WTC11 (cell line): ENCODE data around the gene DOCK1. TPM values are rescaled to one million over a fixed set of nuclear protein-coding genes. Genes with fewer than 3 reads are reported as not detected.
A peak's percentile ranks its signal among the peaks of the same experiment; 100 is the strongest.

Source experiments
- ATAC-seq: fragments of 200-7000 bp; cut with Tn5 transposase; 2 replicates; pipeline ENCODE4 v1.10.0; 2021; ENCODE audit warnings: mild to moderate bottlenecking, moderate library complexity
- CTCF ChIA-PET: fragments of 300-600 bp; sonication (Branson Sonifier 250); formaldehyde crosslinking; loops from one replicate; lab custom pipeline; 2021; ENCODE audit warnings: antibody characterized with exemption; lab: Charles Lee
- POLR2A ChIA-PET: fragments of 350-600 bp; sonication (Branson Sonifier 250); formaldehyde crosslinking; loops from one replicate; lab custom pipeline; 2021; ENCODE audit warnings: antibody characterized with exemption; lab: Charles Lee
- DNase-seq: peaks from one replicate; pipeline ENCODE4 v3.0.0; 2021; ENCODE audit warnings: low spot score
- H3K27ac Mint-ChIP-seq: 2 replicates; pipeline ENCODE4 v1.8.0; 2021; ENCODE audit warnings: mixed read lengths
- H3K27me3 Mint-ChIP-seq: 2 replicates; pipeline ENCODE4 v1.8.0; 2021; ENCODE audit warnings: low read depth, mild to moderate bottlenecking, moderate library complexity, mixed read lengths
- H3K36me3 Mint-ChIP-seq: 2 replicates; pipeline ENCODE4 v1.8.0; 2021; ENCODE audit warnings: mixed read lengths
- H3K4me1 Mint-ChIP-seq: 2 replicates; pipeline ENCODE4 v1.8.0; 2022; ENCODE audit warnings: mixed read lengths
- H3K4me3 Mint-ChIP-seq: 2 replicates; pipeline ENCODE4 v1.8.0; 2021; ENCODE audit warnings: mild to moderate bottlenecking, moderate library complexity, mixed read lengths
- H3K9me3 Mint-ChIP-seq: 2 replicates; pipeline ENCODE4 v1.8.0; 2021; ENCODE audit warnings: mixed read lengths
- AR ChIP-seq: fragments of 250-450 bp; sonication (Bioruptor Pico); IDR thresholded peaks from 2 replicates; pipeline ENCODE4 v1.9.0; 2021; ENCODE audit warnings: mild to moderate bottlenecking
- CBFB ChIP-seq: sonication (generic); formaldehyde crosslinking; IDR thresholded peaks from 2 replicates; pipeline ENCODE4 v1.8.1; 2022; ENCODE audit warnings: mild to moderate bottlenecking, low read depth, missing genetic modification reagents
- CDX4 ChIP-seq: fragments of 250-450 bp; sonication (Bioruptor Pico); IDR thresholded peaks from 2 replicates; pipeline ENCODE4 v1.9.0; 2021; ENCODE audit warnings: moderate library complexity, mild to moderate bottlenecking, inconsistent platforms, borderline replicate concordance
- CTCF ChIP-seq: fragments of 200-600 bp; IDR thresholded peaks from 2 replicates; pipeline ENCODE4 v1.8.0; 2022; ENCODE audit warnings: antibody characterized with exemption
- FOXJ3 ChIP-seq: sonication (generic); formaldehyde crosslinking; IDR thresholded peaks from 2 replicates; pipeline ENCODE4 v1.9.0; 2021; ENCODE audit warnings: missing genetic modification reagents, mild to moderate bottlenecking, borderline replicate concordance
- FOXK1 ChIP-seq: sonication (generic); formaldehyde crosslinking; IDR thresholded peaks from 2 replicates; pipeline ENCODE4 v1.8.0; 2022; ENCODE audit warnings: mild to moderate bottlenecking, moderate library complexity, missing genetic modification reagents
- GTF2I ChIP-seq: fragments of 250-450 bp; sonication (Bioruptor Pico); conservative IDR thresholded peaks from 2 replicates; pipeline ENCODE4 v1.4.0; 2021; ENCODE audit warnings: mild to moderate bottlenecking
- PRRX2 ChIP-seq: fragments of 250-450 bp; sonication (Bioruptor Pico); IDR thresholded peaks from 2 replicates; pipeline ENCODE4 v1.8.0; 2021; ENCODE audit warnings: mild to moderate bottlenecking
- TCF7 ChIP-seq: sonication (generic); formaldehyde crosslinking; IDR thresholded peaks from 2 replicates; pipeline ENCODE4 v1.8.0; 2022; ENCODE audit warnings: mild to moderate bottlenecking, low read depth, missing genetic modification reagents, moderate library complexity
- ZNF423 ChIP-seq: fragments of 250-450 bp; sonication (Bioruptor Pico); IDR thresholded peaks from 2 replicates; pipeline ENCODE4 v2.1.2; 2022; ENCODE audit warnings: mild to moderate bottlenecking, moderate library complexity
- total RNA-seq: library from RNA; stranded (reverse); gene quantifications from 3 replicates; pipeline ENCODE4 v1.2.3, GENCODE V29; 2021
- TF ChIP-seq, protein P1 (sequence below): sonication (generic); formaldehyde crosslinking; IDR thresholded peaks from 2 replicates; pipeline ENCODE4 v1.8.0; 2022; ENCODE audit warnings: mild to moderate bottlenecking, missing genetic modification reagents
- TF ChIP-seq, protein P2 (sequence below): sonication (generic); formaldehyde crosslinking; IDR thresholded peaks from 2 replicates; pipeline ENCODE4 v1.8.1; 2022; ENCODE audit warnings: mild to moderate bottlenecking, missing genetic modification reagents, moderate library complexity, borderline replicate concordance
- TF ChIP-seq, protein P3 (sequence below): sonication (generic); formaldehyde crosslinking; IDR thresholded peaks from 2 replicates; pipeline ENCODE4 v1.8.0; 2023; ENCODE audit warnings: missing genetic modification reagents, mild to moderate bottlenecking, borderline replicate concordance
- TF ChIP-seq, protein P4 (sequence below): fragments of 250-450 bp; sonication (Bioruptor Pico); IDR thresholded peaks from 2 replicates; pipeline ENCODE4 v1.9.0; 2021; ENCODE audit warnings: mild to moderate bottlenecking

DOCK1 gene
- total RNA-seq, 1 experiment from 2014 or later, result 52.1 TPM

GRCh38 chr10:126876456-126876855 lies 28.8 kb upstream of the DOCK1 start (continued):
- TF ChIP-seq CBFB (no peak), GTF2I (CRISPR knock-in tag) (no peak)
- TF ChIP-seq, protein P1, sequence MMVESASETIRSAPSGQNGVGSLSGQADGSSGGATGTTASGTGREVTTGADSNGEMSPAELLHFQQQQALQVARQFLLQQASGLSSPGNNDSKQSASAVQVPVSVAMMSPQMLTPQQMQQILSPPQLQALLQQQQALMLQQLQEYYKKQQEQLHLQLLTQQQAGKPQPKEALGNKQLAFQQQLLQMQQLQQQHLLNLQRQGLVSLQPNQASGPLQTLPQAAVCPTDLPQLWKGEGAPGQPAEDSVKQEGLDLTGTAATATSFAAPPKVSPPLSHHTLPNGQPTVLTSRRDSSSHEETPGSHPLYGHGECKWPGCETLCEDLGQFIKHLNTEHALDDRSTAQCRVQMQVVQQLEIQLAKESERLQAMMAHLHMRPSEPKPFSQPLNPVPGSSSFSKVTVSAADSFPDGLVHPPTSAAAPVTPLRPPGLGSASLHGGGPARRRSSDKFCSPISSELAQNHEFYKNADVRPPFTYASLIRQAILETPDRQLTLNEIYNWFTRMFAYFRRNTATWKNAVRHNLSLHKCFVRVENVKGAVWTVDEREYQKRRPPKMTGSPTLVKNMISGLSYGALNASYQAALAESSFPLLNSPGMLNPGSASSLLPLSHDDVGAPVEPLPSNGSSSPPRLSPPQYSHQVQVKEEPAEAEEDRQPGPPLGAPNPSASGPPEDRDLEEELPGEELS (CRISPR knock-in tag), result no peak

DNA sequence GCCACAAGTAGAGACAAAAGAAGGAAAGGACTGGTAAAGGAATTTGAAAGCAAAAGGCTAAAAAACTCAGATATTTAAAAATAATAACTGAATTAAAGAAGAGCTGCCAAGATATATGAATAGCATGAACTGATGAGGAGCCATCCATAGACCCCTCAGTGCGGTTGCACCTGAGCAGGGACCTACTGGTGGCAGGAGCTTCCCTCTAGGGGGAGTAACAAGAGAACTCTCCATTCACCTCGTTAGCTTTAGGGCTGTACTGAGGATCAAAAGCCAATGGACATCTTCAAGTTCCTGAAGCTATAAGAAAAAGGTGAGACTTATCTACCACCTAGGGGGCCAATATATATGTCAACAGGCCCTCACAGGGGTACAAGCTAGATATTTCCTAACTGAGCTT lies 27.8 kb upstream of the DOCK1 start:
- TF ChIP-seq PRRX2 (no peak), CTCF (no peak), CDX4 (CRISPR knock-in tag) (no peak), TCF7 (CRISPR knock-in tag) (no peak)
- TF ChIP-seq, protein P2, sequence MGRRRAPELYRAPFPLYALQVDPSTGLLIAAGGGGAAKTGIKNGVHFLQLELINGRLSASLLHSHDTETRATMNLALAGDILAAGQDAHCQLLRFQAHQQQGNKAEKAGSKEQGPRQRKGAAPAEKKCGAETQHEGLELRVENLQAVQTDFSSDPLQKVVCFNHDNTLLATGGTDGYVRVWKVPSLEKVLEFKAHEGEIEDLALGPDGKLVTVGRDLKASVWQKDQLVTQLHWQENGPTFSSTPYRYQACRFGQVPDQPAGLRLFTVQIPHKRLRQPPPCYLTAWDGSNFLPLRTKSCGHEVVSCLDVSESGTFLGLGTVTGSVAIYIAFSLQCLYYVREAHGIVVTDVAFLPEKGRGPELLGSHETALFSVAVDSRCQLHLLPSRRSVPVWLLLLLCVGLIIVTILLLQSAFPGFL (CRISPR knock-in tag), result no peak
- TF ChIP-seq, protein P3, sequence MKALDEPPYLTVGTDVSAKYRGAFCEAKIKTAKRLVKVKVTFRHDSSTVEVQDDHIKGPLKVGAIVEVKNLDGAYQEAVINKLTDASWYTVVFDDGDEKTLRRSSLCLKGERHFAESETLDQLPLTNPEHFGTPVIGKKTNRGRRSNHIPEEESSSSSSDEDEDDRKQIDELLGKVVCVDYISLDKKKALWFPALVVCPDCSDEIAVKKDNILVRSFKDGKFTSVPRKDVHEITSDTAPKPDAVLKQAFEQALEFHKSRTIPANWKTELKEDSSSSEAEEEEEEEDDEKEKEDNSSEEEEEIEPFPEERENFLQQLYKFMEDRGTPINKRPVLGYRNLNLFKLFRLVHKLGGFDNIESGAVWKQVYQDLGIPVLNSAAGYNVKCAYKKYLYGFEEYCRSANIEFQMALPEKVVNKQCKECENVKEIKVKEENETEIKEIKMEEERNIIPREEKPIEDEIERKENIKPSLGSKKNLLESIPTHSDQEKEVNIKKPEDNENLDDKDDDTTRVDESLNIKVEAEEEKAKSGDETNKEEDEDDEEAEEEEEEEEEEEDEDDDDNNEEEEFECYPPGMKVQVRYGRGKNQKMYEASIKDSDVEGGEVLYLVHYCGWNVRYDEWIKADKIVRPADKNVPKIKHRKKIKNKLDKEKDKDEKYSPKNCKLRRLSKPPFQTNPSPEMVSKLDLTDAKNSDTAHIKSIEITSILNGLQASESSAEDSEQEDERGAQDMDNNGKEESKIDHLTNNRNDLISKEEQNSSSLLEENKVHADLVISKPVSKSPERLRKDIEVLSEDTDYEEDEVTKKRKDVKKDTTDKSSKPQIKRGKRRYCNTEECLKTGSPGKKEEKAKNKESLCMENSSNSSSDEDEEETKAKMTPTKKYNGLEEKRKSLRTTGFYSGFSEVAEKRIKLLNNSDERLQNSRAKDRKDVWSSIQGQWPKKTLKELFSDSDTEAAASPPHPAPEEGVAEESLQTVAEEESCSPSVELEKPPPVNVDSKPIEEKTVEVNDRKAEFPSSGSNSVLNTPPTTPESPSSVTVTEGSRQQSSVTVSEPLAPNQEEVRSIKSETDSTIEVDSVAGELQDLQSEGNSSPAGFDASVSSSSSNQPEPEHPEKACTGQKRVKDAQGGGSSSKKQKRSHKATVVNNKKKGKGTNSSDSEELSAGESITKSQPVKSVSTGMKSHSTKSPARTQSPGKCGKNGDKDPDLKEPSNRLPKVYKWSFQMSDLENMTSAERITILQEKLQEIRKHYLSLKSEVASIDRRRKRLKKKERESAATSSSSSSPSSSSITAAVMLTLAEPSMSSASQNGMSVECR, result no peak
- Mint-ChIP-seq H3K27ac (no peak overlapping the region), H3K9me3 (no peaks in the 10 kb centered on the region), H3K4me1 (peaks cover 34% of the 10 kb centered on the region), H3K36me3 (no peaks in the 10 kb centered on the region), H3K27me3 (no peaks in the 10 kb centered on the region), H3K4me3 (no peak overlapping the region)
- peak; percentile 61; the same call in 1 of the 2 replicates for ATAC-seq
- ChIA-PET POLR2A (no interaction called here), CTCF (interaction anchor here (1.0 kb wide), 1 partner anchor 79 kb away, joined by 4 read pairs; no protein-coding TSS in a partner anchor)
- DNase-seq, result no peak

DNA sequence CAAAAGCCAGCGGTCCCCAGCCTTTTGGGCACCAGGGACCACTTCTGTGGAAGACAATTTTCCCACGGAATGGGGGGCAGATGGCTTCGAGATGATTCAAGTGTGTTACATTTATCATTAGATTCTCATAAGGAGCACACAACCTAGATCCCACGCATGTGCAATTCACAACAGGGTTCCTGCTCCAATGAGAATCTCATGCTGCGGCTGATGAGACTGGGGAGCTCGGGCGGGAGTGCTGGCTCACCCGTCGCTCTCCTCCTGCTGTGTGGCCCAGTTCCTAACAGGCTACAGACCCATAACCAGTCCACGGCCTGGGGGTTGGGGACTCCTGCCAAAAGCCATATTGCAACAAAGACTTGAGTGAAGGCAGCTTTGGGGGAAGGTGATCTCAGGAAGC lies 26.6 kb upstream of the DOCK1 start:
- Mint-ChIP-seq H3K36me3 (no peaks in the 10 kb centered on the region), H3K9me3 (no peaks in the 10 kb centered on the region), H3K27me3 (no peaks in the 10 kb centered on the region), H3K27ac (no peak overlapping the region), H3K4me3 (no peak overlapping the region), H3K4me1 (peaks cover 26% of the 10 kb centered on the region)
- DNase-seq (no peak), ATAC-seq (no peak)
- TF ChIP-seq FOXJ3, result no peak
- TF ChIP-seq, protein P4, sequence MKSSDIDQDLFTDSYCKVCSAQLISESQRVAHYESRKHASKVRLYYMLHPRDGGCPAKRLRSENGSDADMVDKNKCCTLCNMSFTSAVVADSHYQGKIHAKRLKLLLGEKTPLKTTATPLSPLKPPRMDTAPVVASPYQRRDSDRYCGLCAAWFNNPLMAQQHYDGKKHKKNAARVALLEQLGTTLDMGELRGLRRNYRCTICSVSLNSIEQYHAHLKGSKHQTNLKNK (CRISPR knock-in tag), result no peak
- TF ChIP-seq FOXK1, result no peak
- TF ChIP-seq AR (CRISPR knock-in tag), result no peak
- TF ChIP-seq CDX4 (CRISPR knock-in tag), result no peak
- no peak for TF ChIP-seq ZNF423 (CRISPR knock-in tag)
- ChIA-PET CTCF (no interaction called here), POLR2A (no interaction called here)
